K562 (cell line): ENCODE results near the gene KNTC1. TPM values are rescaled to one million over a fixed set of nuclear protein-coding genes. Genes with fewer than 3 reads are reported as not detected.

Experiments
- ATAC-seq: fragments of 200-7000 bp; cut with Tn5 transposase; 3 replicates; pipeline ENCODE4 v1.9.1; 2020; ENCODE audit warnings: moderate library complexity
- BruUV-seq: library from RNA; stranded (reverse); fragments of 400-500 nt; replicated peaks from 2 replicates; lab custom pipeline; 2021; lab: Mats Ljungman, UMichigan
- CTCF ChIA-PET: fragments of 300-600 bp; formaldehyde crosslinking; extraction: SDS; loops from one replicate; lab custom pipeline; 2021; ENCODE audit warnings: low intra/inter-chr PET ratio; lab: Yijun Ruan, JAX
- POLR2A ChIA-PET: fragments of 300-600, 350-650 bp; sonication (Branson Sonifier 250); formaldehyde crosslinking; extraction: SDS; loops from one replicate; lab custom pipeline; 2021; ENCODE audit warnings: antibody characterized with exemption, inconsistent platforms; lab: Yijun Ruan, JAX
- DNase-seq, 4 experiments: peaks; one replicate each; pipeline versions ENCODE4 v3.0.0 to v3.0.0-alpha.2; 2011 to 2018; ENCODE audit warnings: low spot score in 3 of 4, mixed read lengths in 3 of 4; ENCODE audit errors: extremely low read depth in 1 of 4
- FAIRE-seq: peaks from 2 replicates; lab custom pipeline; 2011; peaks lifted over from hg19 to GRCh38; lab: Jason Lieb, UNC
- H2AFZ ChIP-seq: 2 replicates; pipeline ENCODE4 v1.6.0; 2011; ENCODE audit warnings: low read depth, low read length, control low read depth, inconsistent platforms
- H3K27ac ChIP-seq: fragments of 200-600 bp; 3 replicates; pipeline ENCODE4 v1.8.0; 2011; ENCODE audit warnings: low read depth, mild to moderate bottlenecking, control low read depth, inconsistent platforms, low read length, moderate library complexity, mixed read lengths; ENCODE audit errors: extremely low read depth
- H3K27me3 ChIP-seq, 2 experiments: fragments of 300-600 bp in 1 of 2; 2 replicates in 1 of 2; 3 replicates in 1 of 2; pipeline versions ENCODE4 v1.6.0 to v1.8.0; 2011; ENCODE audit warnings: inconsistent platforms in 2 of 2, low read length in 2 of 2, mild to moderate bottlenecking in 1 of 2, mixed read lengths in 1 of 2, moderate library complexity in 1 of 2; ENCODE audit not compliant: control insufficient read depth in 2 of 2, insufficient read depth in 2 of 2
- H3K36me3 ChIP-seq: fragments of 300-600 bp; 3 replicates; pipeline ENCODE4 v1.8.0; 2011; ENCODE audit warnings: mild to moderate bottlenecking, low read length, inconsistent platforms; ENCODE audit not compliant: control insufficient read depth, insufficient read depth
- H3K4me1 ChIP-seq, 2 experiments: fragments of 200-600 bp in 1 of 2; replicated peaks in 1 of 2; 2 replicates in 1 of 2; 3 replicates in 1 of 2; pipeline versions ENCODE4 v1.5.1 to v1.8.0; 2011; ENCODE audit warnings: inconsistent platforms in 2 of 2, low read length in 2 of 2, mild to moderate bottlenecking in 1 of 2, mixed read lengths in 1 of 2, moderate library complexity in 1 of 2; ENCODE audit not compliant: control insufficient read depth in 2 of 2, insufficient read depth in 2 of 2
- H3K4me2 ChIP-seq: 2 replicates; pipeline ENCODE4 v1.6.1; 2011; ENCODE audit warnings: low read length, control low read depth, inconsistent platforms, mixed read lengths; ENCODE audit not compliant: insufficient read depth
- H3K4me3 ChIP-seq: fragments of 200-600 bp; sonication (generic), shearing (Covaris generic); 2 replicates; pipeline ENCODE4 v1.5.1; 2016; ENCODE audit warnings: control low read depth, inconsistent platforms
- H3K79me2 ChIP-seq: fragments of 200-600 bp; 3 replicates; pipeline ENCODE4 v1.8.0; 2011; ENCODE audit warnings: low read length, inconsistent platforms; ENCODE audit not compliant: control insufficient read depth, insufficient read depth
- H3K9ac ChIP-seq, 2 experiments: 2 replicates each; pipeline versions ENCODE4 v1.6.0 to v1.6.1; 2011; ENCODE audit warnings: low read depth in 2 of 2, low read length in 2 of 2, control low read depth in 1 of 2, inconsistent platforms in 1 of 2, mild to moderate bottlenecking in 1 of 2, mixed read lengths in 1 of 2; ENCODE audit not compliant: insufficient read depth in 1 of 2
- H3K9me1 ChIP-seq: one replicate; pipeline ENCODE4 v1.6.0; 2011; ENCODE audit warnings: inconsistent platforms, mild to moderate bottlenecking, low read length, moderate library complexity; ENCODE audit not compliant: control insufficient read depth, insufficient read depth
- H3K9me3 ChIP-seq: replicated peaks from 2 replicates; pipeline ENCODE4 v1.5.1; 2011; ENCODE audit warnings: low read depth, low read length, inconsistent platforms; ENCODE audit not compliant: control insufficient read depth, insufficient read depth
- H4K20me1 ChIP-seq: replicated peaks from 2 replicates; pipeline ENCODE4 v1.6.1; 2011; ENCODE audit warnings: low read length, inconsistent platforms, mixed read lengths; ENCODE audit not compliant: control insufficient read depth, insufficient read depth
- JUN ChIP-seq, 2 experiments: sonication (generic) in 1 of 2; formaldehyde crosslinking in 1 of 2; IDR thresholded peaks; 2 replicates each; pipeline versions ENCODE4 v1.6.1 to v1.8.0; 2012 to 2022; ENCODE audit warnings: borderline replicate concordance in 2 of 2, mild to moderate bottlenecking in 2 of 2, improper control_type of control experiment in 1 of 2, low read depth in 1 of 2, low read length in 1 of 2, missing genetic modification reagents in 1 of 2
- NR4A1 ChIP-seq, 2 experiments: fragments of 250-450 bp in 1 of 2; fragments of 450-650 bp in 1 of 2; sonication (Bioruptor Pico) in 1 of 2; IDR thresholded peaks; 2 replicates each; pipeline versions ENCODE4 v1.4.0 to v1.6.1; 2016 to 2020; ENCODE audit warnings: mild to moderate bottlenecking in 2 of 2, missing compliant biosample characterization in 1 of 2, missing genetic modification characterization in 1 of 2, moderate library complexity in 1 of 2
- PHB2 ChIP-seq: fragments of 450-650 bp; IDR thresholded peaks from 2 replicates; pipeline ENCODE4 v1.6.1; 2017; ENCODE audit warnings: low read depth
- RBM25 ChIP-seq: fragments of 200-400 bp; formaldehyde crosslinking; IDR thresholded peaks from 2 replicates; pipeline ENCODE4 v1.6.1; 2018; ENCODE audit warnings: low read length, low read depth, moderate library complexity; ENCODE audit not compliant: severe bottlenecking
- TCFL5 ChIP-seq: fragments of 250-450 bp; sonication (Bioruptor Pico); conservative IDR thresholded peaks from 2 replicates; pipeline ENCODE4 v1.6.1; 2021; ENCODE audit warnings: mild to moderate bottlenecking, moderate library complexity, matching md5 sums
- ZNF121 ChIP-seq: sonication (generic); formaldehyde crosslinking; conservative IDR thresholded peaks from 2 replicates; pipeline ENCODE4 v1.8.0; 2022; ENCODE audit warnings: missing genetic modification reagents
- ZNF778 ChIP-seq: fragments of 450-650 bp; formaldehyde crosslinking; IDR thresholded peaks from 2 replicates; pipeline ENCODE4 v1.4.0; 2020; ENCODE audit warnings: mild to moderate bottlenecking, moderate library complexity
- WGBS: fragments of 100-300 bp; shearing (Covaris generic); methylation state at CpG from one replicate; pipeline ENCODE4 v1.1.6; 2016; ENCODE audit warnings: low coverage, mixed read lengths; ENCODE audit not compliant: insufficient coverage; ENCODE audit errors: missing lambda C conversion rate; 5-methylcytosine and 5-hydroxymethylcytosine counted together
- in situ Hi-C: fragments of 300-500 bp; cut with MboI; formaldehyde crosslinking; loops from 4 replicates; pipeline ENCODE4 v1.15.0; 2018; ENCODE audit warnings: inconsistent platforms, mixed read lengths
- intact Hi-C: fragments of 100-400 bp; cut with micrococcal nuclease; formaldehyde crosslinking; loops from 2 replicates; pipeline ENCODE4 v1.14.2; 2022
- polyA plus RNA-seq, 8 experiments: library from polyadenylated mRNA; depleted of rRNA in 4 of 8; stranded (reverse) in 5 of 8; unstranded in 3 of 8; fragments of >200 nt; fragmentation: Nextera tagmentation in 2 of 8; fragmentation: Illumina TruSeq in 1 of 8; extraction: Ambion mirVana in 2 of 8; extraction: Trizol in 1 of 8; gene quantifications; 2 replicates each; pipeline versions ENCODE4 v1.2.1 to v1.2.3, GENCODE V29; 2011 to 2014; ENCODE audit warnings: inconsistent platforms in 1 of 8, missing spikeins in 1 of 8
- total RNA-seq, 7 experiments: library from RNA; depleted of rRNA in 6 of 7; stranded (reverse); fragments of >200 nt in 6 of 7; fragmentation: Illumina TruSeq in 2 of 7; extraction: Trizol in 2 of 7; gene quantifications; 2 replicates each; pipeline versions ENCODE4 v1.2.1 to v1.2.3, GENCODE V29; 2011 to 2021; ENCODE audit warnings: low replicate concordance in 1 of 7
- TF ChIP-seq, protein P1 (sequence below): fragments of 250-450 bp; sonication (Bioruptor Pico); IDR thresholded peaks from 2 replicates; pipeline ENCODE4 v1.6.1; 2021; ENCODE audit warnings: mild to moderate bottlenecking
- TF ChIP-seq, protein P2 (sequence below): sonication (generic); formaldehyde crosslinking; IDR thresholded peaks from 2 replicates; pipeline ENCODE4 v1.8.1; 2022; ENCODE audit warnings: missing genetic modification reagents
- TF ChIP-seq, protein P3 (sequence below): IDR thresholded peaks from 2 replicates; pipeline ENCODE4 v1.6.1; 2016; ENCODE audit warnings: missing genetic modification characterization, missing compliant biosample characterization

The KNTC1 gene
- total and polyA plus RNA-seq, 9 of the 15 experiments (the other 6 are each of a cell fraction or from before 2014, with no cell fraction given), result 38.9 to 135 (median 99.6) TPM

- in situ Hi-C loops (no loop called here), intact Hi-C loops (no loop called here)
- FAIRE-seq (no peak), ATAC-seq (no peak), DNase-seq (no peak)
- no peak overlapping the region for H3K4me3 ChIP-seq
- no peak overlapping the region for H2AFZ ChIP-seq
- no peaks in the 10 kb centered on the region for H3K9me1 ChIP-seq
- ChIA-PET CTCF (no interaction called here), POLR2A (no interaction called here)
- H3K4me2 ChIP-seq, result no peak overlapping the region
- no peaks in the 10 kb centered on the region for H4K20me1 ChIP-seq
- 35% methylated on average over 3 of the region's 3 CpGs for WGBS
- peaks cover 0 to 8% of the 10 kb centered on the region in 2 experiments; a peak in 1 of 5 replicates for H3K27me3 ChIP-seq
- no peaks in the 10 kb centered on the region for H3K36me3 ChIP-seq
- no peaks in the 10 kb centered on the region for H3K9me3 ChIP-seq
- no peaks in the 10 kb centered on the region; a peak in 1 of 5 replicates for H3K4me1 ChIP-seq
- no peaks in the 10 kb centered on the region for H3K79me2 ChIP-seq
- TF ChIP-seq ZNF121 (CRISPR knock-in tag) (peak; percentile 63; the same call in 1 of the 2 replicates), NR4A1 (CRISPR knock-in tag; IDR thresholded peaks at IDR 0.05) (no peak), NR4A1 (tag; IDR thresholded peaks at IDR 0.05) (no peak), RBM25 (peak; percentile 19)
- H3K9ac ChIP-seq, result no peak overlapping the region
- no peak overlapping the region for H3K27ac ChIP-seq
- BruUV-seq, result no TSS peak
Observed at GRCh38 chr12:122661938-122662337, 134.9 kb downstream of the KNTC1 start.

DNA sequence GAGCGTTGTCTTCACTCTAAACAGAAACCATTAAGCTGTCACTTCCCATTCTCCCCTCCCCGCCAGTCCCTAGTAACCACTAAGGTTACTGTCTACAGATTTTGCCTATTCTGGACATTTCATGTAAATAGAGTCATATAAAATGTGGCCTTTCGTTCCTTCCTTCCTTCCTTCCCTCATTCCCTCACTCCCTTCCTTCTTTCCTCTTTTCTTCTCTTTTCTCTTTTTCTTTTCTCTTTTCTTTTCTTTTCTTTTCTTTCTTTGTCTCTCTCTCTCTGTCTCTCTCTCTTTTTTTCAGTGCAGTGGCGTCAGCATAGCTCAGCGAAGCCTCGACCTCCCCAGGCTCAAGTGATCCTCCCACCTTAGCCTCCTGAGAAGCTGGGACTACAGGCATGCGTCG, 138.3 kb downstream of the KNTC1 start:
- no peaks in the 10 kb centered on the region for H3K79me2 ChIP-seq
- in situ Hi-C loops (no loop called here), intact Hi-C loops (no loop called here)
- DNase-seq (no peak), ATAC-seq (no peak), FAIRE-seq (no peak)
- no peak overlapping the region for H3K9ac ChIP-seq
- H4K20me1 ChIP-seq, result no peaks in the 10 kb centered on the region
- peak overlapping the region; percentile 33; the same call in 1 of the 2 replicates for H2AFZ ChIP-seq
- H3K27me3 ChIP-seq, result peaks cover 0 to 8% of the 10 kb centered on the region in 2 experiments; a peak in 1 of 5 replicates
- CTCF ChIA-PET, result no interaction called here
- POLR2A ChIA-PET, result interaction anchor here (0.6 kb wide), 2 partner anchors 8 to 716 kb away, joined by 3 read pairs; no protein-coding TSS in a partner anchor
- H3K36me3 ChIP-seq, result no peaks in the 10 kb centered on the region
- no peak overlapping the region for H3K4me2 ChIP-seq
- H3K9me3 ChIP-seq, result no peaks in the 10 kb centered on the region
- H3K9me1 ChIP-seq, result no peaks in the 10 kb centered on the region
- H3K4me3 ChIP-seq, result no peak overlapping the region
- TF ChIP-seq, protein P1, sequence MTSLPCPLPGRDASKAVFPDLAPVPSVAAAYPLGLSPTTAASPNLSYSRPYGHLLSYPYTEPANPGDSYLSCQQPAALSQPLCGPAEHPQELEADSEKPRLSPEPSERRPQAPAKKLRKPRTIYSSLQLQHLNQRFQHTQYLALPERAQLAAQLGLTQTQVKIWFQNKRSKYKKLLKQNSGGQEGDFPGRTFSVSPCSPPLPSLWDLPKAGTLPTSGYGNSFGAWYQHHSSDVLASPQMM, result no peak
- TF ChIP-seq JUN (IDR thresholded peaks at IDR 0.05; ENCODE audit: borderline replicate concordance, low read depth, low read length), result no peak
- TF ChIP-seq JUN (CRISPR knock-in tag; IDR thresholded peaks at IDR 0.05; ENCODE audit: borderline replicate concordance), result no peak
- TF ChIP-seq, protein P2, sequence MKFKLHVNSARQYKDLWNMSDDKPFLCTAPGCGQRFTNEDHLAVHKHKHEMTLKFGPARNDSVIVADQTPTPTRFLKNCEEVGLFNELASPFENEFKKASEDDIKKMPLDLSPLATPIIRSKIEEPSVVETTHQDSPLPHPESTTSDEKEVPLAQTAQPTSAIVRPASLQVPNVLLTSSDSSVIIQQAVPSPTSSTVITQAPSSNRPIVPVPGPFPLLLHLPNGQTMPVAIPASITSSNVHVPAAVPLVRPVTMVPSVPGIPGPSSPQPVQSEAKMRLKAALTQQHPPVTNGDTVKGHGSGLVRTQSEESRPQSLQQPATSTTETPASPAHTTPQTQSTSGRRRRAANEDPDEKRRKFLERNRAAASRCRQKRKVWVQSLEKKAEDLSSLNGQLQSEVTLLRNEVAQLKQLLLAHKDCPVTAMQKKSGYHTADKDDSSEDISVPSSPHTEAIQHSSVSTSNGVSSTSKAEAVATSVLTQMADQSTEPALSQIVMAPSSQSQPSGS (CRISPR knock-in tag), result no peak
- TF ChIP-seq, protein P3, sequence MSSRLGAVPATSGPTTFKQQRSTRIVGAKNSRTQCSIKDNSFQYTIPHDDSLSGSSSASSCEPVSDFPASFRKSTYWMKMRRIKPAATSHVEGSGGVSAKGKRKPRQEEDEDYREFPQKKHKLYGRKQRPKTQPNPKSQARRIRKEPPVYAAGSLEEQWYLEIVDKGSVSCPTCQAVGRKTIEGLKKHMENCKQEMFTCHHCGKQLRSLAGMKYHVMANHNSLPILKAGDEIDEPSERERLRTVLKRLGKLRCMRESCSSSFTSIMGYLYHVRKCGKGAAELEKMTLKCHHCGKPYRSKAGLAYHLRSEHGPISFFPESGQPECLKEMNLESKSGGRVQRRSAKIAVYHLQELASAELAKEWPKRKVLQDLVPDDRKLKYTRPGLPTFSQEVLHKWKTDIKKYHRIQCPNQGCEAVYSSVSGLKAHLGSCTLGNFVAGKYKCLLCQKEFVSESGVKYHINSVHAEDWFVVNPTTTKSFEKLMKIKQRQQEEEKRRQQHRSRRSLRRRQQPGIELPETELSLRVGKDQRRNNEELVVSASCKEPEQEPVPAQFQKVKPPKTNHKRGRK (tag), result peak; percentile 90
- no peak for TF ChIP-seq ZNF778 (CRISPR knock-in tag)
- TF ChIP-seq PHB2, result 0 out of 2 replicates have a peak, but pooled peaks have one; percentile 40
- no peak for TF ChIP-seq TCFL5 (CRISPR knock-in tag)
- TF ChIP-seq, all 486 proteins: peak for 2
- Histone ChIP-seq H3K4me1 (no peaks in the 10 kb centered on the region; a peak in 1 of 5 replicates), H3K27ac (no peak overlapping the region)
- BruUV-seq, result no TSS peak
- WGBS, result 9% methylated on average over 6 of the region's 8 CpGs
